Sigmoid colon (tissue), 4 donors: ENCODE results near the gene TAGLN2.

Experiments
- EP300 ChIP-seq, 4 donors: sonication (generic); formaldehyde crosslinking; IDR thresholded peaks; one replicate each; pipeline ENCODE4 v1.6.1; 2017; ENCODE audit warnings: antibody characterized with exemption in 4 of 4
- POLR2A ChIP-seq, 2 donors: fragments of 450-650 bp; IDR thresholded peaks; one replicate each; pipeline ENCODE4 v1.6.1; 2016; ENCODE audit warnings: antibody characterized with exemption in 2 of 2, mild to moderate bottlenecking in 2 of 2, moderate library complexity in 2 of 2
- POLR2AphosphoS5 ChIP-seq, 4 donors: sonication (generic); formaldehyde crosslinking; IDR thresholded peaks; one replicate each; pipeline ENCODE4 v1.6.1; 2017; ENCODE audit warnings: antibody characterized with exemption in 4 of 4
- TF ChIP-seq, protein P1 (sequence below), 4 experiments: fragments of 450-650 bp in 3 of 4; fragments of 200-600 bp in 1 of 4; IDR thresholded peaks; one replicate each; pipeline ENCODE4 v1.5.1; 2016 to 2019; ENCODE audit warnings: antibody characterized with exemption in 4 of 4, mild to moderate bottlenecking in 3 of 4, moderate library complexity in 2 of 4

DNA sequence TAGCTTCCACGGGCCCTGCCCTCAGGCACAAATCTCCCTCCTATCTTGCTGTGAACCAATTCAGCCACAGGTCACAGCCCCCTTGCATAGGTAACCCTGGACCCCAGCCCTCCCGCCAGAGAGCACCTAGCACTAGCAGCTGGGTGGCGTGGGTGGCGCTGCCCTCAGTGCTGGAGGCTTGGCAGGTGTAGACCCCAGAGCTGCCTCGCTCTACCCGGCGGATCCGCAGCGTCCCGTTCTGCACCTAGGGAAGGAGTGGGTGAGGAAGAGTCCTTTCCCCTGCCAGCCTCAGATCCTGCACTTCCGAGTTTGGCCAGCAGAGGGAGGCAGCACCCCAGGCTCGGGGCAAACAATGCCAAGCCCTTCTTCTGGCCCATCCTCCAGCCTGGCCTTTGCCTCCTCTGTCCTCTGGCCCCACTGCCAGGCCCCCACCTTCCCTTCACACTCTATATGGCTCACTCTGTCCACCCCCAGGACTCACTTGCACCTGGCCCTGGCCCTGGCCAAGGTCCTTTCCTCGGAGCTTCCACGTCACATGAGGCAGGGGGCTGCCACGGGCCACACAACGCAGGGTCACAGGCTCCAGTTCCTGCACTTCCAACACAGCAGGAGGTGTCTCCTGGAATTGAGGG is 11.1 kb upstream of the TAGLN2 start:
- TF ChIP-seq, protein P1, sequence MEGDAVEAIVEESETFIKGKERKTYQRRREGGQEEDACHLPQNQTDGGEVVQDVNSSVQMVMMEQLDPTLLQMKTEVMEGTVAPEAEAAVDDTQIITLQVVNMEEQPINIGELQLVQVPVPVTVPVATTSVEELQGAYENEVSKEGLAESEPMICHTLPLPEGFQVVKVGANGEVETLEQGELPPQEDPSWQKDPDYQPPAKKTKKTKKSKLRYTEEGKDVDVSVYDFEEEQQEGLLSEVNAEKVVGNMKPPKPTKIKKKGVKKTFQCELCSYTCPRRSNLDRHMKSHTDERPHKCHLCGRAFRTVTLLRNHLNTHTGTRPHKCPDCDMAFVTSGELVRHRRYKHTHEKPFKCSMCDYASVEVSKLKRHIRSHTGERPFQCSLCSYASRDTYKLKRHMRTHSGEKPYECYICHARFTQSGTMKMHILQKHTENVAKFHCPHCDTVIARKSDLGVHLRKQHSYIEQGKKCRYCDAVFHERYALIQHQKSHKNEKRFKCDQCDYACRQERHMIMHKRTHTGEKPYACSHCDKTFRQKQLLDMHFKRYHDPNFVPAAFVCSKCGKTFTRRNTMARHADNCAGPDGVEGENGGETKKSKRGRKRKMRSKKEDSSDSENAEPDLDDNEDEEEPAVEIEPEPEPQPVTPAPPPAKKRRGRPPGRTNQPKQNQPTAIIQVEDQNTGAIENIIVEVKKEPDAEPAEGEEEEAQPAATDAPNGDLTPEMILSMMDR (IDR thresholded peaks at IDR 0.05) = peak; percentile 93 to 99 (median 98)
- TF ChIP-seq POLR2A (IDR thresholded peaks at IDR 0.05) = no peak
- no peak for TF ChIP-seq POLR2AphosphoS5 (IDR thresholded peaks at IDR 0.05)
- no peak for TF ChIP-seq EP300 (IDR thresholded peaks at IDR 0.05)
